ENCODE results near the gene GALNT18.

DNA sequence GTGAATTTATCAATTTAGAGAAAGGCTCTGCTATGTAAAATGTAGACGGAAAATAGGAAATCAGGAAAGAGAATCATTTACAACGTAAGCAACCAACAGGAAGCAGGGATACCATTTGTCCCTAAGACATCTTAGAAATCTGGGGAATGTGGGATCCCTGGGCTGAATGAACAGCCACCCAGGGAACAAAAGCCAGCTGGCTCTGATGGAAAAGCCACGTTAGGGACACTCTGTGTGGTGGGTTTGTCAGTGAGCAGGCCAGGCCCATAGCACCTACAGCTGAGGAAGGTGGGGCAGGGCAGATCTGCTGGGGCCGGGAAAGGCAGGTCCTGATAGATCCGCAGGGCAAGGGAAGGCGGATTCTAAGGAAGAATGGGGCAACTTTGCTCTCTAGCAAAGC lies 181.7 kb downstream of the GALNT18 start:
- TF ChIP-seq ESRRG (CRISPR knock-in tag; IDR thresholded peaks at IDR 0.05) (no peak), ZFP30 (CRISPR knock-in tag; IDR thresholded peaks at IDR 0.05) (no peak), ZNF70 (CRISPR knock-in tag; IDR thresholded peaks at IDR 0.05) (no peak), ZC3H10 (CRISPR knock-in tag; IDR thresholded peaks at IDR 0.05) (no peak), TOX (CRISPR knock-in tag; IDR thresholded peaks at IDR 0.05; ENCODE audit: borderline replicate concordance) (no peak)
- TF ChIP-seq, protein P1, sequence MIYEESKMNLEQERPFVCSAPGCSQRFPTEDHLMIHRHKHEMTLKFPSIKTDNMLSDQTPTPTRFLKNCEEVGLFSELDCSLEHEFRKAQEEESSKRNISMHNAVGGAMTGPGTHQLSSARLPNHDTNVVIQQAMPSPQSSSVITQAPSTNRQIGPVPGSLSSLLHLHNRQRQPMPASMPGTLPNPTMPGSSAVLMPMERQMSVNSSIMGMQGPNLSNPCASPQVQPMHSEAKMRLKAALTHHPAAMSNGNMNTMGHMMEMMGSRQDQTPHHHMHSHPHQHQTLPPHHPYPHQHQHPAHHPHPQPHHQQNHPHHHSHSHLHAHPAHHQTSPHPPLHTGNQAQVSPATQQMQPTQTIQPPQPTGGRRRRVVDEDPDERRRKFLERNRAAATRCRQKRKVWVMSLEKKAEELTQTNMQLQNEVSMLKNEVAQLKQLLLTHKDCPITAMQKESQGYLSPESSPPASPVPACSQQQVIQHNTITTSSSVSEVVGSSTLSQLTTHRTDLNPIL (CRISPR knock-in tag; IDR thresholded peaks at IDR 0.05; ENCODE audit: low read depth), result no peak

All from SK-N-SH treated with all-trans-retinoic acid at 6 μM for 48 hours (cell line).